ENCODE measurements around the gene SELENOO. TPM values are rescaled to one million over a fixed set of nuclear protein-coding genes. Genes with fewer than 3 reads are reported as not detected.
A peak's percentile ranks its signal among the peaks of the same experiment; 100 is the strongest.

Gene SELENOO
- total RNA-seq, 2 experiments from 2014 or later = 34.0 to 44.2 TPM

DNA sequence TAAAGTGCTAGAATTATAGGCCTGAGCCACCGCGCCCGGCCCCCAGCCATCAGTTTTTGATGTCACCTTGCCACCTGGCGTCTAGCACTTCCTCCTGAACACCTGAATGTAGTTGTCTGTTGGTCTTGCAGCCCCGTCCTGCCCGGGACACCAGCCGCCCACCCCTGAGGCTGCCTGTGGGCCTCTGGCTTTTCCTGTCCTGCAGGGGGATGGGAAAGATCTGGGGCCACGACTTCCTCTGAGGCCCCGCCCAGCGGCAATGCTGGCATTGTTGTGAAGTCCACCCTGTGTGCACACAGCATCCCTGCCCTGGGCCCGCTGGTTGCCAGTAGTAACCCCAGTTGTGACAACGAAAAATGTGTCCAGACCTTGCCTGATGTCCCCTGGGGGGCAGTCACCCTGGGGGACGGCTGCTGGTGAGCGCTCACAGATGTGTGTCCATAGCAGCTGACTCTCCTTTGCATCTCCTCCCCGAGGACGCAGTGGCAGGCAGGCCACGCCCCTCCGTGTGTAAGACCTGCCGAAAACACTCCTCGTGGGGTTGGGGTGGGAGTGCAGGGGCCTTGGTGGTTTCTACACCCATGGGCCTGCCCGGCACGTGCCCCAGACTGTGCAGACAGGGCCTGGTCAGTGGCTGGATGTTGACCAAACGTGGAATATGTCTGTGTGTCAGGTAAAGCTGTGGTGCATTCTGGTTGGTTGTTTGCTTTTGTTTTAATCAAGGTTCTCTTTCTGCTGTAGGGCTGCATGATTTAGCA lies 6.8 kb downstream of the SELENOO start:
- H4K20me1 ChIP-seq (ENCODE audit: insufficient read depth, low read length) = 0 out of 2 replicates have a peak, but pooled peaks cover 2% of the 10 kb centered on the region
- H3K4me3 ChIP-seq (ENCODE audit: low read depth, low read length, poor library complexity, severe bottlenecking) = no peak overlapping the region
- no peaks in the 10 kb centered on the region for H3K9me2 ChIP-seq (ENCODE audit: insufficient read depth, low read length)
- H3K4me1 ChIP-seq (ENCODE audit: insufficient read depth, low read length, poor library complexity, severe bottlenecking) = peaks cover 16% of the 10 kb centered on the region
- H3K27ac ChIP-seq (ENCODE audit: low read depth, low read length, poor library complexity, severe bottlenecking) = peak overlapping the region; percentile 23
- H2AFZ ChIP-seq (ENCODE audit: low read length) = no peak overlapping the region
- TF ChIP-seq EZH2phosphoT487 (IDR thresholded peaks at IDR 0.05; ENCODE audit: borderline replicate concordance, low read depth, low read length) = no peak
- TF ChIP-seq, protein P1, sequence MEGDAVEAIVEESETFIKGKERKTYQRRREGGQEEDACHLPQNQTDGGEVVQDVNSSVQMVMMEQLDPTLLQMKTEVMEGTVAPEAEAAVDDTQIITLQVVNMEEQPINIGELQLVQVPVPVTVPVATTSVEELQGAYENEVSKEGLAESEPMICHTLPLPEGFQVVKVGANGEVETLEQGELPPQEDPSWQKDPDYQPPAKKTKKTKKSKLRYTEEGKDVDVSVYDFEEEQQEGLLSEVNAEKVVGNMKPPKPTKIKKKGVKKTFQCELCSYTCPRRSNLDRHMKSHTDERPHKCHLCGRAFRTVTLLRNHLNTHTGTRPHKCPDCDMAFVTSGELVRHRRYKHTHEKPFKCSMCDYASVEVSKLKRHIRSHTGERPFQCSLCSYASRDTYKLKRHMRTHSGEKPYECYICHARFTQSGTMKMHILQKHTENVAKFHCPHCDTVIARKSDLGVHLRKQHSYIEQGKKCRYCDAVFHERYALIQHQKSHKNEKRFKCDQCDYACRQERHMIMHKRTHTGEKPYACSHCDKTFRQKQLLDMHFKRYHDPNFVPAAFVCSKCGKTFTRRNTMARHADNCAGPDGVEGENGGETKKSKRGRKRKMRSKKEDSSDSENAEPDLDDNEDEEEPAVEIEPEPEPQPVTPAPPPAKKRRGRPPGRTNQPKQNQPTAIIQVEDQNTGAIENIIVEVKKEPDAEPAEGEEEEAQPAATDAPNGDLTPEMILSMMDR (conservative IDR thresholded peaks at IDR 0.05; ENCODE audit: low read length) = no peak
- H3K79me2 ChIP-seq (ENCODE audit: insufficient read depth, low read depth, low read length) = peaks cover 20% of the 10 kb centered on the region
- CTCF ChIA-PET (ENCODE audit: unreplicated experiment) = no interaction called here
- intact Hi-C loops (cut with micrococcal nuclease; ENCODE audit: unreplicated experiment) = no loop called here
- peaks cover 8% of the 10 kb centered on the region; the same call in 1 of the 2 replicates for H3K9me3 ChIP-seq (ENCODE audit: low read length)
- H3K4me2 ChIP-seq (ENCODE audit: low read length) = peak overlapping the region; percentile 20; the same call in 1 of the 2 replicates
- peaks cover 79% of the 10 kb centered on the region for H3K36me3 ChIP-seq (ENCODE audit: insufficient read depth, low read length)
- POLR2A ChIA-PET = no interaction called here
- DNase-seq (ENCODE audit: low spot score) = peak; percentile 41
- no TSS peak for BruUV-seq (replicated peaks)

DNA sequence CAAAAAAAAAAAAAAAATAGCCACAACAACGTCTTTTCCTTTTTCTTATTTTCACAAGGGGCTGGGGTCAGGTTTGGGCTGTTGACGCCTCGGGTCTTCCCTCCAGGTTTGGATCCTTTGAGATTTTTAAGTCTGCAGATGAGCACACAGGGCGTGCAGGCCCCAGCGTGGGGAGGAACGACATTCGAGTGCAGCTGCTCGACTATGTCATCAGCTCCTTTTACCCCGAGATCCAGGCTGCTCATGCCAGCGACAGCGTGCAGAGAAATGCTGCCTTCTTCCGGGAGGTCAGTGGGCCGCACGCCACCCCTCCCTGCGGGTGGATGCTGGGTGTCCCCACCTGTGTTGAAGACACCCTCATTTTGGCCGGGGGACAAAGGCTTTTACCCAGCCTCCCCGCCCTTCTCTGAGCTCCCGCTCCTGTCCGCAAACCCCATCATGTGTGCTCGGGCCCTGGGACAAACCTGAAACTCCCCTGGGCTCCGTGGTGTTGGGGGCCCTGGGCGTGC lies 7.7 kb downstream of the SELENOO start:
- Histone ChIP-seq H3K9me2 (ENCODE audit: insufficient read depth, low read length) (no peaks in the 10 kb centered on the region), H3K27ac (ENCODE audit: low read depth, low read length, poor library complexity, severe bottlenecking) (no peak overlapping the region), H3K9me3 (ENCODE audit: low read length) (peaks cover 2% of the 10 kb centered on the region; the same call in 1 of the 2 replicates), H4K20me1 (ENCODE audit: insufficient read depth, low read length) (no peaks in the 10 kb centered on the region), H3K4me3 (ENCODE audit: low read depth, low read length, poor library complexity, severe bottlenecking) (no peak overlapping the region), H2AFZ (ENCODE audit: low read length) (no peak overlapping the region), H3K36me3 (ENCODE audit: insufficient read depth, low read length) (peaks cover 81% of the 10 kb centered on the region), H3K79me2 (ENCODE audit: insufficient read depth, low read depth, low read length) (peaks cover 11% of the 10 kb centered on the region; the same call in 1 of the 2 replicates), H3K4me1 (ENCODE audit: insufficient read depth, low read length, poor library complexity, severe bottlenecking) (peaks cover 14% of the 10 kb centered on the region), H3K4me2 (ENCODE audit: low read length) (no peak overlapping the region)
- intact Hi-C loops (cut with micrococcal nuclease; ENCODE audit: unreplicated experiment) = no loop called here
- ChIA-PET CTCF (ENCODE audit: unreplicated experiment) (no interaction called here), POLR2A (no interaction called here)
- DNase-seq (ENCODE audit: low spot score) = no peak
- BruUV-seq (replicated peaks) = no TSS peak
- no peak for TF ChIP-seq EZH2phosphoT487 (IDR thresholded peaks at IDR 0.05; ENCODE audit: borderline replicate concordance, low read depth, low read length)
- TF ChIP-seq, protein P1 (conservative IDR thresholded peaks at IDR 0.05; ENCODE audit: low read length) = no peak

Measured in OCI-LY7 (cell line).